NCI-H82 treated with DMSO at 0.1 percent for 48 hours (cell line): ENCODE results near the gene SLC24A4.
"Not testable (repeated sequence)": the region's sequence is repeated elsewhere in the genome, so short reads cannot be mapped to it uniquely, and the experiment has no call there.

Source experiments
- DNase-seq: peaks from one replicate; lab custom pipeline; 2025; ENCODE audit not compliant: unreplicated experiment; lab: John Stamatoyannopoulos, UW

Gene SLC24A4

GRCh38 chr14:92400579-92401444 is 77.8 kb downstream of the SLC24A4 start:
- DNase-seq, result no peak

- DNase-seq, result no peak
These were observed 78.6 kb downstream of the SLC24A4 start for GRCh38 chr14:92401561-92401960.

- DNase-seq, result not testable (repeated sequence)
These were observed 79.5 kb downstream of the SLC24A4 start for GRCh38 chr14:92402500-92402899.

GRCh38 chr14:92404018-92404417 is 81.1 kb downstream of the SLC24A4 start:
- DNase-seq, result no peak

GRCh38 chr14:92404421-92404820 is 81.5 kb downstream of the SLC24A4 start:
- DNase-seq, result no peak

- no peak for DNase-seq
These were observed 82.0 kb downstream of the SLC24A4 start for GRCh38 chr14:92404938-92405337.

- DNase-seq, result no peak
These were observed 84.4 kb downstream of the SLC24A4 start for GRCh38 chr14:92407410-92407809.

GRCh38 chr14:92409043-92409442 is 86.1 kb downstream of the SLC24A4 start:
- DNase-seq, result no peak

GRCh38 chr14:92411135-92411534 is 88.2 kb downstream of the SLC24A4 start:
- DNase-seq, result no peak

GRCh38 chr14:92411941-92412340 is 89.0 kb downstream of the SLC24A4 start:
- DNase-seq, result no peak

GRCh38 chr14:92412912-92413311 is 89.9 kb downstream of the SLC24A4 start:
- peak; percentile 10 for DNase-seq

- no peak for DNase-seq
These were observed 90.4 kb downstream of the SLC24A4 start for GRCh38 chr14:92413379-92413778.

- no peak for DNase-seq
These were observed 91.9 kb downstream of the SLC24A4 start for GRCh38 chr14:92414690-92415445.

- DNase-seq, result no peak
These were observed 93.0 kb downstream of the SLC24A4 start for GRCh38 chr14:92415969-92416368.

- DNase-seq, result no peak
These were observed 93.6 kb downstream of the SLC24A4 start for GRCh38 chr14:92416544-92416943.

- no peak for DNase-seq
These were observed 94.8 kb downstream of the SLC24A4 start for GRCh38 chr14:92417759-92418158.

- DNase-seq, result no peak
These were observed 98.8 kb downstream of the SLC24A4 start for GRCh38 chr14:92421751-92422150.

- DNase-seq, result no peak
These were observed 102.1 kb downstream of the SLC24A4 start for GRCh38 chr14:92425101-92425500.

- no peak for DNase-seq
These were observed 103.3 kb downstream of the SLC24A4 start for GRCh38 chr14:92426237-92426636.

- DNase-seq, result no peak
These were observed 104.1 kb downstream of the SLC24A4 start for GRCh38 chr14:92427096-92427495.

GRCh38 chr14:92430686-92431085 is 107.7 kb downstream of the SLC24A4 start:
- DNase-seq, result peak; percentile 95

GRCh38 chr14:92431199-92431725 is 108.3 kb downstream of the SLC24A4 start:
- DNase-seq, result no peak
